BLaER1 (cell line): ENCODE results near the gene LRRC47.

ENCODE experiments used
- H3K27ac ChIP-seq: shearing (Covaris generic); formaldehyde crosslinking; 2 replicates; pipeline ENCODE4 v1.8.1; 2022
- H3K27me3 ChIP-seq: shearing (Covaris generic); formaldehyde crosslinking; 2 replicates; pipeline ENCODE4 v1.8.1; 2022
- H3K36me3 ChIP-seq: shearing (Covaris generic); formaldehyde crosslinking; 2 replicates; pipeline ENCODE4 v1.8.1; 2022
- H3K4me1 ChIP-seq: shearing (Covaris generic); formaldehyde crosslinking; 2 replicates; pipeline ENCODE4 v1.8.1; 2022
- H3K4me2 ChIP-seq: shearing (Covaris generic); formaldehyde crosslinking; 2 replicates; pipeline ENCODE4 v1.8.1; 2022
- H3K4me3 ChIP-seq: shearing (Covaris generic); formaldehyde crosslinking; 2 replicates; pipeline ENCODE4 v1.8.1; 2022
- H3K9ac ChIP-seq: shearing (Covaris generic); formaldehyde crosslinking; 2 replicates; pipeline ENCODE4 v1.8.1; 2022
- H3K9me3 ChIP-seq: shearing (Covaris generic); formaldehyde crosslinking; 2 replicates; pipeline ENCODE4 v1.8.1; 2022
- H4K20me1 ChIP-seq: shearing (Covaris generic); formaldehyde crosslinking; 2 replicates; pipeline ENCODE4 v1.8.1; 2022
- Cebpa-rat ChIP-seq: shearing (Covaris generic); IDR thresholded peaks from 2 replicates; pipeline ENCODE4 v1.8.1; 2022

LRRC47 gene

GRCh38 chr1:3787745-3788605 is 8.3 kb downstream of the LRRC47 start:
- no peak for TF ChIP-seq Cebpa-rat
- peaks cover 86% of the 10 kb centered on the region for H3K4me1 ChIP-seq

GRCh38 chr1:3787349-3787715 is 9.0 kb downstream of the LRRC47 start:
- Histone ChIP-seq H3K36me3 (peaks cover 66% of the 10 kb centered on the region), H4K20me1 (peaks cover 100% of the 10 kb centered on the region), H3K4me1 (peaks cover 92% of the 10 kb centered on the region), H3K4me3 (peak overlapping the region; percentile 38; the same call in 1 of the 2 replicates), H3K9ac (no peak overlapping the region), H3K27me3 (no peaks in the 10 kb centered on the region), H3K27ac (no peak overlapping the region), H3K4me2 (peak overlapping the region; percentile 90), H3K9me3 (no peaks in the 10 kb centered on the region)
- no peak for TF ChIP-seq Cebpa-rat

More at GRCh38 chr1:3787745-3788605, 8.3 kb downstream of the LRRC47 start:
- H3K27ac ChIP-seq, result no peak overlapping the region
- peaks cover 100% of the 10 kb centered on the region for H4K20me1 ChIP-seq
- H3K36me3 ChIP-seq, result peaks cover 66% of the 10 kb centered on the region
- peak overlapping the region; percentile 38 for H3K4me3 ChIP-seq
- no peaks in the 10 kb centered on the region for H3K9me3 ChIP-seq
- H3K27me3 ChIP-seq, result no peaks in the 10 kb centered on the region
- H3K4me2 ChIP-seq, result peak overlapping the region; percentile 90
- H3K9ac ChIP-seq, result 0 out of 2 replicates have a peak overlapping the region, but pooled peaks have one; percentile 10

GRCh38 chr1:3786468-3787348 is 9.6 kb downstream of the LRRC47 start:
- Histone ChIP-seq H3K4me1 (peaks cover 98% of the 10 kb centered on the region), H3K4me3 (no peak overlapping the region), H3K27me3 (no peaks in the 10 kb centered on the region), H3K4me2 (peak overlapping the region; percentile 90), H3K9ac (no peak overlapping the region), H3K9me3 (no peaks in the 10 kb centered on the region), H3K36me3 (peaks cover 67% of the 10 kb centered on the region), H4K20me1 (peaks cover 100% of the 10 kb centered on the region), H3K27ac (no peak overlapping the region)
- TF ChIP-seq Cebpa-rat, result no peak

GRCh38 chr1:3785456-3786157 is 10.7 kb downstream of the LRRC47 start:
- Histone ChIP-seq H3K9me3 (no peaks in the 10 kb centered on the region), H3K27me3 (no peaks in the 10 kb centered on the region), H3K27ac (no peak overlapping the region), H3K9ac (no peak overlapping the region; the same call in 1 of the 2 replicates), H3K4me2 (peak overlapping the region; percentile 90), H4K20me1 (peaks cover 100% of the 10 kb centered on the region), H3K4me1 (peaks cover 88% of the 10 kb centered on the region), H3K4me3 (peak overlapping the region; percentile 17; the same call in 1 of the 2 replicates), H3K36me3 (peaks cover 69% of the 10 kb centered on the region)
- TF ChIP-seq Cebpa-rat, result no peak

- TF ChIP-seq Cebpa-rat, result no peak
- peaks cover 99% of the 10 kb centered on the region for H4K20me1 ChIP-seq
- peak overlapping the region; percentile 90 for H3K4me2 ChIP-seq
- peak overlapping the region; percentile 26; the same call in 1 of the 2 replicates for H3K27ac ChIP-seq
- no peaks in the 10 kb centered on the region for H3K9me3 ChIP-seq
- peaks cover 83% of the 10 kb centered on the region for H3K4me1 ChIP-seq
- H3K27me3 ChIP-seq, result no peaks in the 10 kb centered on the region
- peaks cover 69% of the 10 kb centered on the region for H3K36me3 ChIP-seq
- peak overlapping the region; percentile 25; the same call in 1 of the 2 replicates for H3K9ac ChIP-seq
- H3K4me3 ChIP-seq, result peak overlapping the region; percentile 17; the same call in 1 of the 2 replicates
Measured at GRCh38 chr1:3785045-3785444, 11.3 kb downstream of the LRRC47 start.

- peaks cover 79% of the 10 kb centered on the region for H3K36me3 ChIP-seq
- peaks cover 99% of the 10 kb centered on the region for H4K20me1 ChIP-seq
- no peaks in the 10 kb centered on the region for H3K9me3 ChIP-seq
- peak overlapping the region; percentile 64; the same call in 1 of the 2 replicates for H3K27ac ChIP-seq
- no peak for TF ChIP-seq Cebpa-rat
- H3K27me3 ChIP-seq, result no peaks in the 10 kb centered on the region
- peaks cover 71% of the 10 kb centered on the region for H3K4me1 ChIP-seq
- peak overlapping the region; percentile 90 for H3K4me2 ChIP-seq
- peak overlapping the region; percentile 25; the same call in 1 of the 2 replicates for H3K9ac ChIP-seq
- H3K4me3 ChIP-seq, result peak overlapping the region; percentile 17; the same call in 1 of the 2 replicates
Measured at GRCh38 chr1:3783651-3784474, 12.4 kb downstream of the LRRC47 start.

GRCh38 chr1:3780901-3781300 is 15.4 kb downstream of the LRRC47 start:
- TF ChIP-seq Cebpa-rat, result no peak
- Histone ChIP-seq H3K4me3 (no peak overlapping the region), H3K4me1 (peaks cover 69% of the 10 kb centered on the region), H3K9ac (no peak overlapping the region), H4K20me1 (peaks cover 99% of the 10 kb centered on the region), H3K36me3 (peaks cover 68% of the 10 kb centered on the region), H3K27me3 (no peaks in the 10 kb centered on the region), H3K9me3 (no peaks in the 10 kb centered on the region), H3K4me2 (no peak overlapping the region), H3K27ac (no peak overlapping the region)

- Histone ChIP-seq H3K9me3 (no peaks in the 10 kb centered on the region), H3K4me1 (peaks cover 69% of the 10 kb centered on the region), H3K27me3 (no peaks in the 10 kb centered on the region), H4K20me1 (peaks cover 99% of the 10 kb centered on the region), H3K27ac (no peak overlapping the region), H3K4me3 (no peak overlapping the region), H3K4me2 (no peak overlapping the region), H3K9ac (no peak overlapping the region), H3K36me3 (peaks cover 58% of the 10 kb centered on the region)
- no peak for TF ChIP-seq Cebpa-rat
Measured at GRCh38 chr1:3779912-3780416, 16.3 kb downstream of the LRRC47 start.
